ENCODE measurements around the gene SMYD3. TPM values are rescaled to one million over a fixed set of nuclear protein-coding genes. Genes with fewer than 3 reads are reported as not detected.
A peak's percentile ranks its signal among the peaks of the same experiment; 100 is the strongest.

Gene SMYD3
- total and polyA plus RNA-seq, 2 donors (not counting 3 experiments of a cell fraction or from before 2014, with no cell fraction given): 16.0 to 32.1 TPM

DNA sequence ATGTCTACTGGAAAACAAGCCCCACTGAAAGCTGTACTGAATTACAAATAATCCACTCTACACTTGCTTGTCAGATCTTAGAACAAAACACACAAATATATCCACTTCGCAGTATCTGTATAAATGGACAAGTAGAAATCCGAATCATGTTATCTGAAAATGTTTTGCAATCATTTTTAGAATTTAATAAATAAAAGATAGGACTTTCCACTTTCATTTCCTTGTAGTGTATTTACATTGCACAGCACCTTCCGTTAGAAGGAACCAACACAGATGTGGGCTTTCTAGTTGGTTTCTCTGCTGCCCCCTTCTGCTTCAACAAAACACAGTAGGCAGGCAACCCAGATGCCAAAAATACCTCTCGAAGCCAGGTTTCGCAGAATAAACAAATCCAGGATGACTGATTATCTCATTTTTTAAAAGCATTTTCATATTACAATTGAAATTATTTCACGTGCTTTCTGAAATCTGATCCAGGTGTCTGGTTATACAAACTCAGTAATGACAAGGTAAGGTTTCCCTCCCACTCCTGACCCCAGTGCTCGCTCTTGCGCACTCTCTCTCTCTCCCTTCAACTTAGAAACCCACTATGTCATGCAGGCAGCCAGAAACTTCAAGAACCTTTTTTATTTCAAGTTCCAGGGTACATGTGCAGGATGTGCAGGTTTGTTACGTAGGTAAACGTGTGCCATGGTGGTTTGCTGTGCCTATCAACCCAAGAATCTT, 389.9 kb downstream of the SMYD3 start:
- no peaks in the 10 kb centered on the region for H4K20me1 ChIP-seq (replicated peaks; ENCODE audit: control insufficient read depth, extremely low read depth, insufficient read depth, low read length)
- TF ChIP-seq MYC (IDR thresholded peaks at IDR 0.05; ENCODE audit: low read depth, low read length) (no peak), EZH2 (IDR thresholded peaks at IDR 0.05; ENCODE audit: borderline replicate concordance, low read depth, low read length, severe bottlenecking) (no peak), POLR2A (IDR thresholded peaks at IDR 0.05; ENCODE audit: low read depth, low read length) (no peak), GATA2 (IDR thresholded peaks at IDR 0.05; ENCODE audit: insufficient read depth, insufficient read length, low read depth, low read length) (no peak), POLR2AphosphoS5 (IDR thresholded peaks at IDR 0.05; ENCODE audit: insufficient read depth, low read depth, low read length) (no peak), FOS (IDR thresholded peaks at IDR 0.05; ENCODE audit: borderline replicate concordance, insufficient read depth, low read length) (no peak), JUN (IDR thresholded peaks at IDR 0.05; ENCODE audit: borderline replicate concordance, insufficient read depth, insufficient read length, low read depth) (no peak)
- TF ChIP-seq, protein P1, sequence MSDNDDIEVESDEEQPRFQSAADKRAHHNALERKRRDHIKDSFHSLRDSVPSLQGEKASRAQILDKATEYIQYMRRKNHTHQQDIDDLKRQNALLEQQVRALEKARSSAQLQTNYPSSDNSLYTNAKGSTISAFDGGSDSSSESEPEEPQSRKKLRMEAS (IDR thresholded peaks at IDR 0.05; ENCODE audit: insufficient read depth, insufficient read length): no peak
- TF ChIP-seq, protein P2, sequence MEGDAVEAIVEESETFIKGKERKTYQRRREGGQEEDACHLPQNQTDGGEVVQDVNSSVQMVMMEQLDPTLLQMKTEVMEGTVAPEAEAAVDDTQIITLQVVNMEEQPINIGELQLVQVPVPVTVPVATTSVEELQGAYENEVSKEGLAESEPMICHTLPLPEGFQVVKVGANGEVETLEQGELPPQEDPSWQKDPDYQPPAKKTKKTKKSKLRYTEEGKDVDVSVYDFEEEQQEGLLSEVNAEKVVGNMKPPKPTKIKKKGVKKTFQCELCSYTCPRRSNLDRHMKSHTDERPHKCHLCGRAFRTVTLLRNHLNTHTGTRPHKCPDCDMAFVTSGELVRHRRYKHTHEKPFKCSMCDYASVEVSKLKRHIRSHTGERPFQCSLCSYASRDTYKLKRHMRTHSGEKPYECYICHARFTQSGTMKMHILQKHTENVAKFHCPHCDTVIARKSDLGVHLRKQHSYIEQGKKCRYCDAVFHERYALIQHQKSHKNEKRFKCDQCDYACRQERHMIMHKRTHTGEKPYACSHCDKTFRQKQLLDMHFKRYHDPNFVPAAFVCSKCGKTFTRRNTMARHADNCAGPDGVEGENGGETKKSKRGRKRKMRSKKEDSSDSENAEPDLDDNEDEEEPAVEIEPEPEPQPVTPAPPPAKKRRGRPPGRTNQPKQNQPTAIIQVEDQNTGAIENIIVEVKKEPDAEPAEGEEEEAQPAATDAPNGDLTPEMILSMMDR (IDR thresholded peaks at IDR 0.05; ENCODE audit: extremely low read depth in 1 of 2, insufficient read depth in 1 of 2, low read depth in 1 of 2, low read length in 2 of 2): peak; percentile 17 to 46
- dilution Hi-C loops (cut with MboI; ENCODE audit: extremely low pct_ligation_motif_present, low sequenced_read_pairs) (no loop called here), intact Hi-C loops (cut with micrococcal nuclease) (loop anchor here (1.0 to 5.0 kb wide), 4 partner anchors 9 to 964 kb away; no protein-coding TSS in a partner anchor)
- FAIRE-seq (peak; percentile 44), DNase-seq (ENCODE audit: low read depth, low spot score) (peak; percentile 70)
- H3K27ac ChIP-seq (ENCODE audit: insufficient read depth, low read depth, low read length): no peak overlapping the region
- no peaks in the 10 kb centered on the region for H3K36me3 ChIP-seq (ENCODE audit: control insufficient read depth in 2 of 2, extremely low read depth in 1 of 2, insufficient read depth in 2 of 2, low read length in 2 of 2)
- no TSS peak for BruUV-seq (replicated peaks)
- peaks cover 7% of the 10 kb centered on the region for H3K4me1 ChIP-seq (ENCODE audit: control insufficient read depth, extremely low read depth, insufficient read depth, low read length)
- no peaks in the 10 kb centered on the region for H3K27me3 ChIP-seq (ENCODE audit: control insufficient read depth in 2 of 2, insufficient read depth in 2 of 2, low read length in 2 of 2)
- H3K4me3 ChIP-seq (replicated peaks in 1 of 3; ENCODE audit: insufficient read depth in 1 of 3, low read depth in 1 of 3, low read length in 3 of 3): no peak overlapping the region
- no peak overlapping the region for H3K4me2 ChIP-seq (ENCODE audit: insufficient read depth, low read length)
- ChIA-PET CTCF (interaction anchor here (1.3 to 2.3 kb wide), 3 partner anchors 10 to 964 kb away, joined by 3 to 8 read pairs (median 3); no protein-coding TSS in a partner anchor), POLR2A (no interaction called here)
- H3K9ac ChIP-seq (replicated peaks; ENCODE audit: extremely low read depth, insufficient read depth, low read length): no peak overlapping the region
- H2AFZ ChIP-seq (ENCODE audit: low read depth, low read length): no peak overlapping the region
- no peaks in the 10 kb centered on the region for H3K79me2 ChIP-seq (ENCODE audit: control insufficient read depth, insufficient read depth, low read length)
- H3K9me3 ChIP-seq (replicated peaks; ENCODE audit: control insufficient read depth, insufficient read depth, low read length): no peaks in the 10 kb centered on the region
- H3K9me1 ChIP-seq (replicated peaks; ENCODE audit: control insufficient read depth, extremely low read depth, insufficient read depth, low read length): no peaks in the 10 kb centered on the region
